GM12878 (cell line): Measurements from ENCODE around the gene C16orf82. TPM values are rescaled to one million over a fixed set of nuclear protein-coding genes. Genes with fewer than 3 reads are reported as not detected.

Source experiments
- ATF7 ChIP-seq: fragments of 450-650 bp; IDR thresholded peaks from 2 replicates; pipeline ENCODE4 v1.6.1; 2016; ENCODE audit warnings: low read depth, mild to moderate bottlenecking
- BACH1 ChIP-seq: fragments of 450-650 bp; IDR thresholded peaks from 2 replicates; pipeline ENCODE4 v1.6.1; 2017; ENCODE audit warnings: mild to moderate bottlenecking, borderline replicate concordance
- BCL11A ChIP-seq: IDR thresholded peaks from 2 replicates; pipeline ENCODE4 v1.6.1; 2011; ENCODE audit warnings: low read depth, low read length
- CTCF ChIP-seq, 3 experiments: IDR thresholded peaks in 2 of 3; conservative IDR thresholded peaks in 1 of 3; 2 replicates each; pipeline ENCODE4 v1.5.1; 2011; ENCODE audit warnings: low read depth in 3 of 3, low read length in 3 of 3, mild to moderate bottlenecking in 3 of 3, control low read depth in 2 of 3, moderate library complexity in 2 of 3, inconsistent platforms in 1 of 3, mixed read lengths in 1 of 3; ENCODE audit not compliant: control insufficient read depth in 2 of 3, insufficient read depth in 1 of 3; ENCODE audit errors: extremely low read depth in 1 of 3
- FOS ChIP-seq: IDR thresholded peaks from 3 replicates; pipeline ENCODE4 v1.6.1; 2011; ENCODE audit warnings: borderline replicate concordance; ENCODE audit not compliant: insufficient read length; ENCODE audit errors: extremely low read depth
- NR2C2 ChIP-seq: IDR thresholded peaks from 2 replicates; pipeline ENCODE4 v1.6.1; 2011; ENCODE audit warnings: borderline replicate concordance, low read depth; ENCODE audit not compliant: control insufficient read depth, insufficient read length
- RAD51 ChIP-seq: fragments of 450-650 bp; IDR thresholded peaks from 2 replicates; pipeline ENCODE4 v1.6.1; 2016; ENCODE audit warnings: moderate library complexity, mild to moderate bottlenecking, inconsistent platforms
- RB1 ChIP-seq: fragments of 450-650 bp; formaldehyde crosslinking; IDR thresholded peaks from 2 replicates; pipeline ENCODE4 v1.6.1; 2017; ENCODE audit warnings: mild to moderate bottlenecking, borderline replicate concordance
- REST ChIP-seq: IDR thresholded peaks from 2 replicates; pipeline ENCODE4 v1.6.1; 2012; ENCODE audit warnings: mild to moderate bottlenecking, low read depth, low read length
- SIN3A ChIP-seq: IDR thresholded peaks from 2 replicates; pipeline ENCODE4 v1.6.1; 2012; ENCODE audit warnings: low read depth, low read length, improper control_type of control experiment
- polyA plus RNA-seq, 11 experiments: library from polyadenylated mRNA; depleted of rRNA in 4 of 11; unstranded in 6 of 11; stranded (reverse) in 5 of 11; fragments of >200 nt; fragmentation: Nextera tagmentation in 4 of 11; fragmentation: Illumina TruSeq in 1 of 11; extraction: Ambion mirVana in 4 of 11; extraction: Trizol in 1 of 11; gene quantifications; 1 replicate in 1 of 11; 2 replicates in 10 of 11; pipeline versions ENCODE4 v1.2.1 to v1.2.3, GENCODE V29; 2011 to 2016; ENCODE audit warnings: inconsistent platforms in 2 of 11, missing spikeins in 2 of 11, low read depth in 1 of 11
- total RNA-seq, 4 experiments: library from RNA; depleted of rRNA in 3 of 4; stranded (reverse); fragments of >200 nt in 3 of 4; fragmentation: Illumina TruSeq in 1 of 4; extraction: Trizol in 1 of 4; gene quantifications; 2 replicates each; pipeline versions ENCODE4 v1.2.1 to v1.2.3, GENCODE V29; 2013 to 2021

C16orf82 gene
- total and polyA plus RNA-seq, 10 of the 15 experiments (the other 5 are each of a cell fraction or from before 2014, with no cell fraction given): not detected

- TF ChIP-seq CTCF (IDR thresholded peaks at IDR 0.05 in 2 of 3, conservative IDR thresholded peaks at IDR 0.05 in 1 of 3; ENCODE audit: control insufficient read depth in 2 of 3, extremely low read depth in 1 of 3, insufficient read depth in 1 of 3, low read depth in 3 of 3, low read length in 3 of 3): no peak
- no peak for TF ChIP-seq REST
- no peak for TF ChIP-seq RB1
- TF ChIP-seq RAD51: no peak
- no peak for TF ChIP-seq BCL11A
- no peak for TF ChIP-seq BACH1
- TF ChIP-seq FOS: no peak
- TF ChIP-seq SIN3A: no peak
- TF ChIP-seq ATF7: no peak
- TF ChIP-seq NR2C2: no peak
These were observed at the start of gene C16orf82 (continued) for GRCh38 chr16:27066668-27067537.
